ENCODE data around the gene KCNAB3. TPM values are rescaled to one million over a fixed set of nuclear protein-coding genes. Genes with fewer than 3 reads are reported as not detected.

Gene KCNAB3
- total RNA-seq (2.4 TPM), polyA plus RNA-seq (ENCODE audit: insufficient read depth in 1 of 8, insufficient read length in 8 of 8, low replicate concordance in 1 of 8) (1 to 10 TPM; 3.5 to 9.5 (median 5.2) TPM)
- long read RNA-seq, donor 1, partial matches to known transcripts = 0 of 3 reads
- long read RNA-seq, donor 1, other reads (novel, unspliced or antisense) = 0 of 3 reads
- long read RNA-seq, donor 2 = 0 reads
- long read RNA-seq, donor 3, partial matches to known transcripts = 0 of 5 reads
- long read RNA-seq, donor 3, other reads (novel, unspliced or antisense) = 0 of 5 reads
- long read RNA-seq, donor 4, partial matches to known transcripts = 0 of 3 reads
- long read RNA-seq, donor 4, other reads (novel, unspliced or antisense) = 0 of 3 reads
- long read RNA-seq, donor 5, transcript KCNAB3-204 (2 exons, 859 nt) = major isoform, 5 of 9 reads
- long read RNA-seq, donor 5, partial matches to known transcripts = 0 of 9 reads
- long read RNA-seq, donor 5, other reads (novel, unspliced or antisense) = 0 of 9 reads
- long read RNA-seq, donor 6, partial matches to known transcripts = 0 of 1 reads
- long read RNA-seq, donor 6, other reads (novel, unspliced or antisense) = 0 of 1 reads
- long read RNA-seq, donor 7 = 0 reads
- long read RNA-seq, donor 8 = 0 reads
- long read RNA-seq, donor 9, partial matches to known transcripts = 0 of 1 reads
- long read RNA-seq, donor 9, other reads (novel, unspliced or antisense) = 0 of 1 reads
- long read RNA-seq, donor 10, partial matches to known transcripts = 0 of 4 reads
- long read RNA-seq, donor 10, other reads (novel, unspliced or antisense) = 0 of 4 reads
- long read RNA-seq, donor 11, partial matches to known transcripts = 0 of 1 reads
- long read RNA-seq, donor 11, other reads (novel, unspliced or antisense) = 0 of 1 reads

DNA sequence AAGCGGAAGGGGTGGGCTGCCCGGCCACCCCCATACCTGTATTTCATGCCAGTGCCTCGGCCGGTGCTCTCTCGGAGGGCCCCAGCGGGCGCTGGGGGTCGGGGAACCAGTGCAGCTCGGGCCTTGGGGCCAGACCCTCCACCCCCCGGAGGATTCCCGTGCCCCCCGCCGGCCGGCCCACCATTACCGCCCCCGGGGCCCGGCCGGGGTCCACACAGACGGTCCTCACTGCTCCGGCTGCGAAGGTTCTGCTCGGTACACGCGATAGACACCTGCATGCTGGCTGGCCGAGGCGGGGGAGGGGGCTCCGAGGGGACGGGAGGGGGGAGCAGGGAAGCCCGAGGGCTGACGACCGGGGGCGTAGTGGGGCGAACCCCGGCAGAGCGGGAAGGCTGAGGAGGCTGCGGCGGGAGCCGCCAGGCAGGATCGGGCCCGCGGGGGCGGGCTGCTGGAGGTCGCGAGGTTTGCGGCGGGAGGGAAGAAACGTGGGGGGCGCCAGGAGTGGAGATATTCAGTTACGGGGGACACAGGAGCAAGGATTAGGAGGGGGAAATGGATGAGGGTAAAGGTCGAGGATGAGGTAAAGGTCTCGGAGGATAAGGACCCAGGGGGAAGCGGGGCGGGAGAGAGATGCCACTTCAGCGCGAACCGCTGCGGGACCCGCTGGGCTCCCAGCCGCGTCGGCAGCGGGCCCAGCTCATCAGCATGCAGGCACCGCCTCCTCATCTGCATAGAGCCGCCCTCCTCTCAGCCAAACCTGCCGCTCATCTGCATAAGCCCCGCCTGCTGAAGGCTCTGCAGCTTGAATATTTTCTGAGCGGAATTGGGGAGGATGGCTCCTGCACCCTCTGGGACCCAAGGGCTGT is at the start of gene KCNAB3:
Gene KCNAB3, minus strand, starts transcription at position 699 of the 866 bp plus-strand sequence. Its CDS starts 421 bp downstream, at position 278.
- peak; percentile 89 for DNase-seq
- peak within 1 kb of the TSS; percentile 44 for H3K4me3 ChIP-seq (ENCODE audit: low read length)
- no peak within 1 kb of the TSS for H3K27ac ChIP-seq (ENCODE audit: low read length)
- peaks cover 2% of the 10 kb centered on the region for H3K36me3 ChIP-seq (ENCODE audit: control insufficient read depth, insufficient read depth, low read length)
- peaks cover 8% of the 10 kb centered on the region for H3K27me3 ChIP-seq (ENCODE audit: control insufficient read depth, insufficient read depth, low read length)
- no peaks in the 10 kb centered on the region for H3K9me3 ChIP-seq (replicated peaks; ENCODE audit: control insufficient read depth, low read depth, low read length)
- H3K4me1 ChIP-seq (ENCODE audit: control insufficient read depth, insufficient read depth, low read length) = peaks cover 37% of the 10 kb centered on the region
- WGBS (ENCODE audit: insufficient coverage) = 4% methylated on average over 61 of the region's 67 CpGs

- H3K36me3 ChIP-seq (ENCODE audit: control insufficient read depth, insufficient read depth, low read length) = no peaks in the 10 kb centered on the region
- WGBS (ENCODE audit: insufficient coverage) = no CpG with 5 or more reads among the region's 5 CpGs
- H3K4me3 ChIP-seq (ENCODE audit: low read length) = no peak overlapping the region
- no peak overlapping the region for H3K27ac ChIP-seq (ENCODE audit: low read length)
- no peaks in the 10 kb centered on the region for H3K4me1 ChIP-seq (ENCODE audit: control insufficient read depth, insufficient read depth, low read length)
- no peaks in the 10 kb centered on the region for H3K27me3 ChIP-seq (ENCODE audit: control insufficient read depth, insufficient read depth, low read length)
- DNase-seq = no peak
- peaks cover 13% of the 10 kb centered on the region for H3K9me3 ChIP-seq (replicated peaks; ENCODE audit: control insufficient read depth, low read depth, low read length)
These were observed 48.1 kb upstream of the KCNAB3 start for GRCh38 chr17:7977805-7978204.

GRCh38 chr17:7977039-7977438 is 47.4 kb upstream of the KCNAB3 start:
- H3K27ac ChIP-seq (ENCODE audit: low read length) = no peak overlapping the region
- 80% methylated on average over 1 of the region's 4 CpGs for WGBS (ENCODE audit: insufficient coverage)
- no peaks in the 10 kb centered on the region for H3K36me3 ChIP-seq (ENCODE audit: control insufficient read depth, insufficient read depth, low read length)

GRCh38 chr17:7974638-7975131 is 45.0 kb upstream of the KCNAB3 start:
- H3K4me3 ChIP-seq (ENCODE audit: low read length) = no peak overlapping the region
- DNase-seq = no peak
- H3K27ac ChIP-seq (ENCODE audit: low read length) = no peak overlapping the region

More at GRCh38 chr17:7977039-7977438, 47.4 kb upstream of the KCNAB3 start:
- DNase-seq = no peak
- Histone ChIP-seq H3K4me3 (ENCODE audit: low read length) (no peak overlapping the region), H3K9me3 (replicated peaks; ENCODE audit: control insufficient read depth, low read depth, low read length) (peaks cover 13% of the 10 kb centered on the region), H3K27me3 (ENCODE audit: control insufficient read depth, insufficient read depth, low read length) (peaks cover 1% of the 10 kb centered on the region), H3K4me1 (ENCODE audit: control insufficient read depth, insufficient read depth, low read length) (no peaks in the 10 kb centered on the region)

DNA sequence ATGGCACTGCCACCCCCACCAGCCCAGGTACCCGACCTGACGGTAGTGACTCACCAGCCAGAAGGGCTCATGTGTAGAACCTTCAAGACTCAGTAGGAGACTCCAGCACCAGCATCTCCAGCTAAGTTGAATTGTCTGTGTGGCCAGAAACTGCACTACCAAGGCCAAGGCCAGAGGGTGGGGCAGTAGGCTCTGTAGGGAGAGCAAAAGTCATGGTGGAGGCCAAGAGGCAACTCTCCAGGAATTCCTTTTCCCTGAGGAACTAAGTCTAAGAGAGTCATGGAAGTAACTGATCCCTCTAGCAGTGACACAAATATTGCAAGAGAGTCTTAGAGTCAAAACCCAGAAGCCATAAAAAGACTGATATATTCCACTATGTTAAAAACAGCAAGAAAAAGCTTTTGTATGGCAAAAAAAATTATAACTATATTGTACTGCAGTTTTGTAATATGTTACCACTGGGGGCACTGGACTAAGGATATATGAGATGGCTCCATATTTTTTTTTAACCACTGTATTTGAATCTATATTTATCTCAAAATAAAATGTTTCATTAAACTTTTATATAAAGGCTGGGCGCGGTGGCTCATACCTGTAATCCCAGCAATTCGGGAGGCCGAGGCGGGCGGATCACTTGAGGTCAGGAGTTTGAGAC is 42.6 kb upstream of the KCNAB3 start:
- H3K27ac ChIP-seq (ENCODE audit: low read length) = no peak overlapping the region
- H3K4me3 ChIP-seq (ENCODE audit: low read length) = no peak overlapping the region
- H3K36me3 ChIP-seq (ENCODE audit: control insufficient read depth, insufficient read depth, low read length) = no peaks in the 10 kb centered on the region
- DNase-seq = no peak
- 83% methylated on average over 2 of the region's 8 CpGs for WGBS (ENCODE audit: insufficient coverage)
- no peaks in the 10 kb centered on the region for H3K4me1 ChIP-seq (ENCODE audit: control insufficient read depth, insufficient read depth, low read length)
- peaks cover 13% of the 10 kb centered on the region for H3K9me3 ChIP-seq (replicated peaks; ENCODE audit: control insufficient read depth, low read depth, low read length)
- H3K27me3 ChIP-seq (ENCODE audit: control insufficient read depth, insufficient read depth, low read length) = peaks cover 3% of the 10 kb centered on the region

More at GRCh38 chr17:7974638-7975131, 45.0 kb upstream of the KCNAB3 start:
- Histone ChIP-seq H3K36me3 (ENCODE audit: control insufficient read depth, insufficient read depth, low read length) (no peaks in the 10 kb centered on the region), H3K4me1 (ENCODE audit: control insufficient read depth, insufficient read depth, low read length) (no peaks in the 10 kb centered on the region), H3K9me3 (replicated peaks; ENCODE audit: control insufficient read depth, low read depth, low read length) (peaks cover 13% of the 10 kb centered on the region), H3K27me3 (ENCODE audit: control insufficient read depth, insufficient read depth, low read length) (peaks cover 3% of the 10 kb centered on the region)

GRCh38 chr17:7971651-7972050 is 42.0 kb upstream of the KCNAB3 start:
- peaks cover 3% of the 10 kb centered on the region for H3K27me3 ChIP-seq (ENCODE audit: control insufficient read depth, insufficient read depth, low read length)
- no peak overlapping the region for H3K27ac ChIP-seq (ENCODE audit: low read length)
- H3K4me1 ChIP-seq (ENCODE audit: control insufficient read depth, insufficient read depth, low read length) = no peaks in the 10 kb centered on the region
- H3K9me3 ChIP-seq (replicated peaks; ENCODE audit: control insufficient read depth, low read depth, low read length) = peaks cover 13% of the 10 kb centered on the region
- DNase-seq = no peak
- 83% methylated on average over 1 of the region's 4 CpGs for WGBS (ENCODE audit: insufficient coverage)
- H3K36me3 ChIP-seq (ENCODE audit: control insufficient read depth, insufficient read depth, low read length) = no peaks in the 10 kb centered on the region
- no peak overlapping the region for H3K4me3 ChIP-seq (ENCODE audit: low read length)

GRCh38 chr17:7969433-7969832 is 39.8 kb upstream of the KCNAB3 start:
- DNase-seq = no peak
- Histone ChIP-seq H3K9me3 (replicated peaks; ENCODE audit: control insufficient read depth, low read depth, low read length) (peaks cover 3% of the 10 kb centered on the region), H3K4me3 (ENCODE audit: low read length) (no peak overlapping the region), H3K36me3 (ENCODE audit: control insufficient read depth, insufficient read depth, low read length) (no peaks in the 10 kb centered on the region), H3K4me1 (ENCODE audit: control insufficient read depth, insufficient read depth, low read length) (no peaks in the 10 kb centered on the region), H3K27ac (ENCODE audit: low read length) (no peak overlapping the region), H3K27me3 (ENCODE audit: control insufficient read depth, insufficient read depth, low read length) (peaks cover 3% of the 10 kb centered on the region)
- WGBS (ENCODE audit: insufficient coverage) = 88% methylated on average over 2 of the region's 6 CpGs

GRCh38 chr17:7967751-7968150 is 38.1 kb upstream of the KCNAB3 start:
- WGBS (ENCODE audit: insufficient coverage) = no CpG with 5 or more reads among the region's 2 CpGs
- H3K27me3 ChIP-seq (ENCODE audit: control insufficient read depth, insufficient read depth, low read length) = peaks cover 3% of the 10 kb centered on the region

GRCh38 chr17:7961421-7961820 is 31.8 kb upstream of the KCNAB3 start:
- H3K27me3 ChIP-seq (ENCODE audit: control insufficient read depth, insufficient read depth, low read length) = peaks cover 2% of the 10 kb centered on the region
- no peaks in the 10 kb centered on the region for H3K4me1 ChIP-seq (ENCODE audit: control insufficient read depth, insufficient read depth, low read length)
- H3K36me3 ChIP-seq (ENCODE audit: control insufficient read depth, insufficient read depth, low read length) = no peaks in the 10 kb centered on the region
- H3K4me3 ChIP-seq (ENCODE audit: low read length) = no peak overlapping the region
- no peak for DNase-seq
- WGBS (ENCODE audit: insufficient coverage) = no CpG with 5 or more reads among the region's 2 CpGs
- H3K9me3 ChIP-seq (replicated peaks; ENCODE audit: control insufficient read depth, low read depth, low read length) = no peaks in the 10 kb centered on the region
- H3K27ac ChIP-seq (ENCODE audit: low read length) = no peak overlapping the region

More at GRCh38 chr17:7967751-7968150, 38.1 kb upstream of the KCNAB3 start:
- no peak overlapping the region for H3K27ac ChIP-seq (ENCODE audit: low read length)
- H3K4me3 ChIP-seq (ENCODE audit: low read length) = no peak overlapping the region
- no peak for DNase-seq
- no peaks in the 10 kb centered on the region for H3K36me3 ChIP-seq (ENCODE audit: control insufficient read depth, insufficient read depth, low read length)
- H3K4me1 ChIP-seq (ENCODE audit: control insufficient read depth, insufficient read depth, low read length) = no peaks in the 10 kb centered on the region
- no peaks in the 10 kb centered on the region for H3K9me3 ChIP-seq (replicated peaks; ENCODE audit: control insufficient read depth, low read depth, low read length)
